Sigmoid colon (tissue), 4 donors: ENCODE results near the gene SP110.

ENCODE experiments used
- CTCF ChIP-seq, 4 experiments: fragments of 450-650 bp in 3 of 4; fragments of 200-600 bp in 1 of 4; IDR thresholded peaks; one replicate each; pipeline ENCODE4 v1.5.1; 2016 to 2019; ENCODE audit warnings: antibody characterized with exemption in 4 of 4, mild to moderate bottlenecking in 3 of 4, moderate library complexity in 2 of 4
- POLR2A ChIP-seq, 2 donors: fragments of 450-650 bp; IDR thresholded peaks; one replicate each; pipeline ENCODE4 v1.6.1; 2016; ENCODE audit warnings: antibody characterized with exemption in 2 of 2, mild to moderate bottlenecking in 2 of 2, moderate library complexity in 2 of 2
- POLR2AphosphoS5 ChIP-seq, 4 donors: sonication (generic); formaldehyde crosslinking; IDR thresholded peaks; one replicate each; pipeline ENCODE4 v1.6.1; 2017; ENCODE audit warnings: antibody characterized with exemption in 4 of 4

- no peak for TF ChIP-seq POLR2A (IDR thresholded peaks at IDR 0.05)
- TF ChIP-seq CTCF (IDR thresholded peaks at IDR 0.05), result no peak
- TF ChIP-seq POLR2AphosphoS5 (IDR thresholded peaks at IDR 0.05), result no peak
These were observed 4.7 kb upstream of the SP110 start for GRCh38 chr2:230224458-230224857.
